Fibroblast of lung (primary cell): ENCODE data around the gene MREG.

Experiments used
- CTCF ChIP-seq, 2 donors: IDR thresholded peaks in 1 of 2; conservative IDR thresholded peaks in 1 of 2; 1 replicate in 1 of 2; 2 replicates in 1 of 2; pipeline ENCODE4 v1.5.1; 2011 to 2012; ENCODE audit warnings: low read length in 2 of 2, control low read depth in 1 of 2, inconsistent platforms in 1 of 2, low read depth in 1 of 2, mild to moderate bottlenecking in 1 of 2
- EZH2 ChIP-seq: IDR thresholded peaks from 2 replicates; pipeline ENCODE4 v1.5.1; 2012; ENCODE audit warnings: low read length, control low read depth, mild to moderate bottlenecking; ENCODE audit errors: missing control alignments

- TF ChIP-seq CTCF (conservative IDR thresholded peaks at IDR 0.05 in 1 of 2, IDR thresholded peaks at IDR 0.05 in 1 of 2; ENCODE audit: low read depth in 1 of 2, low read length in 2 of 2) (no peak), EZH2 (no peak)
These were observed 110.1 kb downstream of the MREG start for GRCh38 chr2:215903203-215903602.
